Uterus (tissue), 4 donors: ENCODE results near the gene ERP29. TPM values are rescaled to one million over a fixed set of nuclear protein-coding genes. Genes with fewer than 3 reads are reported as not detected.
A peak's percentile ranks its signal among the peaks of the same experiment; 100 is the strongest.
"Not testable (repeated sequence)": the region's sequence is repeated elsewhere in the genome, so short reads cannot be mapped to it uniquely, and the experiment has no call there.

Source experiments
- DNase-seq, 2 donors: peaks; one replicate each; pipeline ENCODE4 v3.0.0-alpha.2; 2019 to 2020
- H3K27ac ChIP-seq, 2 donors: fragments of 200-600 bp; sonication (generic); 1 replicate in 1 of 2; 2 replicates in 1 of 2; pipeline ENCODE4 v1.5.1; 2016 to 2018
- H3K27me3 ChIP-seq, 2 donors: fragments of 200-600 bp; sonication (generic); one replicate each; pipeline ENCODE4 v1.5.1; 2018 to 2019; ENCODE audit warnings: control low read depth in 1 of 2
- H3K36me3 ChIP-seq, 2 donors: fragments of 200-600 bp; sonication (generic); one replicate each; pipeline ENCODE4 v1.5.1; 2019; ENCODE audit warnings: control low read depth in 1 of 2
- H3K4me1 ChIP-seq, 2 donors: fragments of 200-600 bp; sonication (generic); one replicate each; pipeline ENCODE4 v1.5.1; 2018 to 2019; ENCODE audit warnings: control low read depth in 1 of 2
- H3K4me3 ChIP-seq, 2 donors: fragments of 200-600 bp; sonication (generic); 1 replicate in 1 of 2; 2 replicates in 1 of 2; pipeline ENCODE4 v1.5.1; 2018 to 2019; ENCODE audit warnings: mild to moderate bottlenecking in 1 of 2
- H3K9me3 ChIP-seq, 2 donors: fragments of 200-600 bp; sonication (generic); one replicate each; pipeline ENCODE4 v1.5.1; 2019; ENCODE audit warnings: control low read depth in 1 of 2
- POLR2A ChIP-seq, 2 donors: fragments of 450-650 bp; IDR thresholded peaks; one replicate each; pipeline ENCODE4 v1.6.1; 2016; ENCODE audit warnings: antibody characterized with exemption in 2 of 2, mild to moderate bottlenecking in 1 of 2, moderate library complexity in 1 of 2
- intact Hi-C: fragments of 100-400 bp; cut with DNase I; formaldehyde crosslinking; loops from one replicate; pipeline ENCODE4 v1.15.1; 2023; ENCODE audit warnings: low total_unique reads
- total RNA-seq, 4 donors: library from RNA; depleted of rRNA in 3 of 4; stranded (reverse); fragments of >200 nt in 3 of 4; gene quantifications; one replicate each; pipeline versions ENCODE4 v1.1.0 to v1.2.4, GENCODE V29; 2014 to 2023
- TF ChIP-seq, protein P1 (sequence below), 4 experiments: fragments of 200-600 bp in 2 of 4; fragments of 450-650 bp in 2 of 4; sonication (generic) in 2 of 4; IDR thresholded peaks; one replicate each; pipeline ENCODE4 v1.5.1; 2016 to 2019; ENCODE audit warnings: antibody characterized with exemption in 4 of 4, mild to moderate bottlenecking in 2 of 4, moderate library complexity in 1 of 4
- donor health status: DM: yes; HTN: yes; CAD: no.

ERP29 gene
- total RNA-seq, 4 donors from 2014 or later: 37.4 to 46.8 (median 42.1) TPM

DNA sequence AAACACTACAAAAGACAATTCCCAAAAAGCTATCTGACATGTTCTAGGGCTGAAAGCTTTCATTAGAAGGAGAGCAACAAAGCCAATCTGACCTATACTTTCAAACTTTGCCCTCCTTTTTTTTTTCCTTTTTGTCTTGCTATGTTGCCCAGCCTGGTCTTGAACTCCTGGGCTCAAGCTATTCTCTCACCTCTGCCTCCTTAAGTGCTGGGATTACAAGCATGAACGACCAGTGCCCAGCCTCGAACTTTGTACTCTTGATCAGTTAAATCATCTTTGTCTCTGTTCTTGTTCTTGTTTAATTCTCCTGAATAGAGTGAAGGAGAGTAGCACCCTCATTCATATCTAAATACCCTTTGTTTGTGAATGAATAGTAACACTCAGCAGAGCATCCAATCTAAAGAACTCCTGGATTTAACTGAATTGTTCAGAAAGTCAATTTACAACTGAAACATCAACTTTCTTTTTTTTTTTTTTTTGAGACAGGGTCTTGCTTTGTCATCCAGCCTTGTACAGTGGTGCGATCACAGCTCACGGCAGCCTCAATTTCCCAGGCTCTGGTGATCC, 22.1 kb downstream of the ERP29 start:
- no peak overlapping the region for H3K27ac ChIP-seq

DNA sequence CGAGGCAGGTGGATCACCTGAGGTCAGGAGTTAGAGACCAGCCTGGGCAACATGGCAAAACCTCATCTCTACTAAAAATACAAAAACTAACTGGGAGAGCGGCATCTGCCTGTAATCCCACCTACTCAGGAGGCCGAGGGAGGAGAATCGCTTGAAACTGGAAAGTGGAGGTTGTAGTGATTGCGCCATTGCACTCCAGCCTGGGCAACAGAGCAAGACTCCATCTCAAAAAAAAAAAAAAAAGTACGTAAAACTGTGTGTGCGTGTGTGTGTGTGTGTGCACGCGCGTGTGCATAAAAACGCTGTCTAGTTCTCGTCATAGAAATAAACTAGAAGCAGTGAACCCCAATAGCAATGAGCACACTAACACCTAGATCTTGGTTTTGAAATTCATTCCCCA, 23.4 kb downstream of the ERP29 start:
- H3K4me3 ChIP-seq, H3K36me3 ChIP-seq, H3K9me3 ChIP-seq, H3K27me3 ChIP-seq, H3K4me1 ChIP-seq, H3K27ac ChIP-seq, intact Hi-C loops, DNase-seq: not testable (repeated sequence)

More for the DNA sequence above, 22.1 kb downstream of the ERP29 start:
- intact Hi-C loops: no loop called here
- DNase-seq: no peak
- no peaks in the 10 kb centered on the region for H3K4me1 ChIP-seq
- H3K4me3 ChIP-seq: no peak overlapping the region
- TF ChIP-seq POLR2A (IDR thresholded peaks at IDR 0.05): no peak
- TF ChIP-seq, protein P1, sequence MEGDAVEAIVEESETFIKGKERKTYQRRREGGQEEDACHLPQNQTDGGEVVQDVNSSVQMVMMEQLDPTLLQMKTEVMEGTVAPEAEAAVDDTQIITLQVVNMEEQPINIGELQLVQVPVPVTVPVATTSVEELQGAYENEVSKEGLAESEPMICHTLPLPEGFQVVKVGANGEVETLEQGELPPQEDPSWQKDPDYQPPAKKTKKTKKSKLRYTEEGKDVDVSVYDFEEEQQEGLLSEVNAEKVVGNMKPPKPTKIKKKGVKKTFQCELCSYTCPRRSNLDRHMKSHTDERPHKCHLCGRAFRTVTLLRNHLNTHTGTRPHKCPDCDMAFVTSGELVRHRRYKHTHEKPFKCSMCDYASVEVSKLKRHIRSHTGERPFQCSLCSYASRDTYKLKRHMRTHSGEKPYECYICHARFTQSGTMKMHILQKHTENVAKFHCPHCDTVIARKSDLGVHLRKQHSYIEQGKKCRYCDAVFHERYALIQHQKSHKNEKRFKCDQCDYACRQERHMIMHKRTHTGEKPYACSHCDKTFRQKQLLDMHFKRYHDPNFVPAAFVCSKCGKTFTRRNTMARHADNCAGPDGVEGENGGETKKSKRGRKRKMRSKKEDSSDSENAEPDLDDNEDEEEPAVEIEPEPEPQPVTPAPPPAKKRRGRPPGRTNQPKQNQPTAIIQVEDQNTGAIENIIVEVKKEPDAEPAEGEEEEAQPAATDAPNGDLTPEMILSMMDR (IDR thresholded peaks at IDR 0.05): no peak
- H3K36me3 ChIP-seq: no peaks in the 10 kb centered on the region
- no peaks in the 10 kb centered on the region for H3K27me3 ChIP-seq
- no peaks in the 10 kb centered on the region for H3K9me3 ChIP-seq

DNA sequence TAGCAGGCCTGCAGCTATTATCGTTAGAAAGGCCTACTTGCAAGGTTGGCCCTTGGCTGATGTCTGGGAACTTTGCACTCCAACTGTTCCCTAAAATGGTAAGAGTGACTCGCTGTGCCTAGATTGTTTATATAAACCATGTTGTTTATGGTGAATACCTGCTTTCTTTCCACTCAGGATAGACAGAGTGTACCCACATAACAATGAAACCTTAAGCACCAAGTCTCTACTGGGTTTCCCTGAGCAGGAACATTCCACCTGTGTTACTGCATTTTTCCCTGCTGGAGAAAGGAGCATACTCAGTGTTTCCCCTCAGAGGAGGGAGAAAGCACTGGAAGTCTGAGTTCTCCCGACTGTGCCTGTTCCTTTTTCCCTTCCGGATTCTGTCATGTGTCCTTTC, 32.8 kb downstream of the ERP29 start:
- intact Hi-C loops: no loop called here
- H3K27me3 ChIP-seq: no peaks in the 10 kb centered on the region
- no peak overlapping the region for H3K27ac ChIP-seq
- no peaks in the 10 kb centered on the region for H3K4me1 ChIP-seq
- no peak overlapping the region for H3K4me3 ChIP-seq
- H3K36me3 ChIP-seq: no peaks in the 10 kb centered on the region
- DNase-seq: no peak
- TF ChIP-seq, protein P1 (IDR thresholded peaks at IDR 0.05): no peak
- H3K9me3 ChIP-seq: no peaks in the 10 kb centered on the region

DNA sequence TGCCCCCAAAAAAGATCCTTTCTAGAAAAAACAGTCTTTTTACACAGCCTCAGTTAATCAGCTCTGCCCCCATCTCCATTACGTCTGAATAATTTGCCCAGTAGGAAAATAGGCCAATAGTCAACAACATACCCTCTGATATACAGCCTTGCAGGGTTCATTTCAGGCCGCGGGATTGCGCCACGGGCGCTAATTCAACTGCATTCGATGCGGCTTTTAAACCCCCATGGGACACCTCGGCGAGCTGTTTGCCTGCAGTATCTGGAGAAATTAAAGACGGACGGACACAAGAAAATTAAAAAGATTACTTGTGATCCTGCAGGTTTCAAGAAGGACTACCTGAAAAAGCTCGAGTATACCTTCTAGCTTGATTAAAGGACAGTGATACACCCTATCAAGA, 36.1 kb downstream of the ERP29 start:
- no peak overlapping the region for H3K4me3 ChIP-seq
- H3K27ac ChIP-seq: no peak overlapping the region
- H3K27me3 ChIP-seq: no peaks in the 10 kb centered on the region
- DNase-seq: no peak
- no peaks in the 10 kb centered on the region for H3K4me1 ChIP-seq
- H3K9me3 ChIP-seq: no peaks in the 10 kb centered on the region
- intact Hi-C loops: no loop called here
- TF ChIP-seq, protein P1 (IDR thresholded peaks at IDR 0.05): no peak
- H3K36me3 ChIP-seq: no peaks in the 10 kb centered on the region

DNA sequence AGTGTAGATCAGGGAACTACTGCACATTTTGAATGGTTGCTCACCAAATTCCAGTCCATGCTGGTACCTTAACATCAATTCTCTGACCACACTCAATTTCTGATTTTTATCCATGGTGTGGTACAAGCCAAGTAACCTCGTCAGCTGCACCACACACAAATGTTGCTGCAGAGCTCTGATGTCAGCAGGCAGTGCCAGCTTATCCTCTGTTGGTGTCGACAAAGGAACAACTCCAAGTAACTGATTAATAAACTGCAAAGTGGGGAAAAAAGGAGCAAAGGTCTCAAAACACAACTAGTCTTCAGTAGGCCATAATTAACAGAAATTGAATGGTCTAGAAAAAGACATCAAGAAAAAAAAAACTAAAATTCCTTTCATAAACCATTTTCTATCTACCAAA, 47.9 kb downstream of the ERP29 start:
- intact Hi-C loops: no loop called here

More for the DNA sequence above, 47.9 kb downstream of the ERP29 start:
- TF ChIP-seq, protein P1 (IDR thresholded peaks at IDR 0.05): no peak
- peak in 1 of 2 donors; percentile 6 for TF ChIP-seq POLR2A (IDR thresholded peaks at IDR 0.05)
- Histone ChIP-seq H3K4me1 (no peaks in the 10 kb centered on the region), H3K36me3 (no peaks in the 10 kb centered on the region), H3K9me3 (no peaks in the 10 kb centered on the region), H3K27me3 (no peaks in the 10 kb centered on the region), H3K4me3 (no peak overlapping the region), H3K27ac (no peak overlapping the region)
- DNase-seq: no peak
